WTC11 (cell line): ENCODE measurements around the gene PRKCG.
"Not testable (repeated sequence)": the region's sequence is repeated elsewhere in the genome, so short reads cannot be mapped to it uniquely, and the experiment has no call there.

ENCODE experiments used
- CREB1 ChIP-seq: sonication (generic); formaldehyde crosslinking; IDR thresholded peaks from 2 replicates; pipeline ENCODE4 v1.8.0; 2023; ENCODE audit warnings: mild to moderate bottlenecking, missing genetic modification reagents
- ELF4 ChIP-seq: sonication (generic); formaldehyde crosslinking; IDR thresholded peaks from 2 replicates; pipeline ENCODE4 v1.8.1; 2022; ENCODE audit warnings: low read depth, mild to moderate bottlenecking, moderate library complexity, missing genetic modification reagents
- ETV6 ChIP-seq: sonication (generic); formaldehyde crosslinking; IDR thresholded peaks from 2 replicates; pipeline ENCODE4 v1.8.1; 2022; ENCODE audit warnings: mild to moderate bottlenecking, missing genetic modification reagents
- FOXJ3 ChIP-seq: sonication (generic); formaldehyde crosslinking; IDR thresholded peaks from 2 replicates; pipeline ENCODE4 v1.9.0; 2021; ENCODE audit warnings: missing genetic modification reagents, mild to moderate bottlenecking, borderline replicate concordance
- MYBL2 ChIP-seq: sonication (generic); formaldehyde crosslinking; IDR thresholded peaks from 2 replicates; pipeline ENCODE4 v1.8.1; 2023; ENCODE audit warnings: mild to moderate bottlenecking, moderate library complexity, missing genetic modification reagents
- SP1 ChIP-seq: sonication (generic); formaldehyde crosslinking; conservative IDR thresholded peaks from 2 replicates; pipeline ENCODE4 v1.8.1; 2022; ENCODE audit warnings: missing genetic modification reagents
- ZNF121 ChIP-seq: sonication (generic); formaldehyde crosslinking; IDR thresholded peaks from 2 replicates; pipeline ENCODE4 v1.8.0; 2023; ENCODE audit warnings: missing genetic modification reagents
- ZNF138 ChIP-seq: sonication (generic); formaldehyde crosslinking; conservative IDR thresholded peaks from 2 replicates; pipeline ENCODE4 v1.8.1; 2022; ENCODE audit warnings: mild to moderate bottlenecking, moderate library complexity, missing genetic modification reagents
- ZNF232 ChIP-seq: sonication (generic); formaldehyde crosslinking; IDR thresholded peaks from 2 replicates; pipeline ENCODE4 v1.8.0; 2022; ENCODE audit warnings: mild to moderate bottlenecking, missing genetic modification reagents
- TF ChIP-seq, protein P1 (sequence below): fragments of 200-600 bp; IDR thresholded peaks from 2 replicates; pipeline ENCODE4 v1.8.0; 2022; ENCODE audit warnings: antibody characterized with exemption
- TF ChIP-seq, protein P2 (sequence below): sonication (generic); formaldehyde crosslinking; IDR thresholded peaks from 2 replicates; pipeline ENCODE4 v1.8.1; 2023; ENCODE audit warnings: mild to moderate bottlenecking, missing genetic modification reagents
- TF ChIP-seq, protein P3 (sequence below): sonication (generic); formaldehyde crosslinking; conservative IDR thresholded peaks from 2 replicates; pipeline ENCODE4 v1.8.1; 2022; ENCODE audit warnings: mild to moderate bottlenecking, missing genetic modification reagents
- TF ChIP-seq, protein P4 (sequence below): sonication (generic); formaldehyde crosslinking; IDR thresholded peaks from 2 replicates; pipeline ENCODE4 v1.8.0; 2022; ENCODE audit warnings: mild to moderate bottlenecking, missing genetic modification reagents
- TF ChIP-seq, protein P5 (sequence below): sonication (generic); formaldehyde crosslinking; conservative IDR thresholded peaks from 2 replicates; pipeline ENCODE4 v1.8.1; 2023; ENCODE audit warnings: mild to moderate bottlenecking, low read depth, missing genetic modification reagents, moderate library complexity

DNA sequence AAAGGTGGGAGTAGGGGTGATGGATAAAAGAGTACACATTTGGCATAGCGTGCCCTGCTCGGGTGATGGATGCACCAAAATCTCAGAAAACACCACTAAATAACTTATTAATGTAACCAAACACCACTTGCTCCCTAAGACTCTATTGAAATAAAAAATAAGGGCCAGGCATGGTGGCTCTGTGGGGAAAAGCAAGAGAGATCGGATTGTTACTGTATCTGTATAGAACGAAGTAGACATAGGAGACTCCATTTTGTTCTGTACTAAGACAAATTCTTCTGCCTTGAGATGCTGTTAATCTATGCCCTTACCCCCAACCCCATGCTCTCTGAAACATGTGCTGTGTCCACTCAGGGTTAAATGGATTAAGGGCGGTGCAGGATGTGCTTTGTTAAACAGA is 43.6 kb upstream of the PRKCG start:
- TF ChIP-seq, protein P1, sequence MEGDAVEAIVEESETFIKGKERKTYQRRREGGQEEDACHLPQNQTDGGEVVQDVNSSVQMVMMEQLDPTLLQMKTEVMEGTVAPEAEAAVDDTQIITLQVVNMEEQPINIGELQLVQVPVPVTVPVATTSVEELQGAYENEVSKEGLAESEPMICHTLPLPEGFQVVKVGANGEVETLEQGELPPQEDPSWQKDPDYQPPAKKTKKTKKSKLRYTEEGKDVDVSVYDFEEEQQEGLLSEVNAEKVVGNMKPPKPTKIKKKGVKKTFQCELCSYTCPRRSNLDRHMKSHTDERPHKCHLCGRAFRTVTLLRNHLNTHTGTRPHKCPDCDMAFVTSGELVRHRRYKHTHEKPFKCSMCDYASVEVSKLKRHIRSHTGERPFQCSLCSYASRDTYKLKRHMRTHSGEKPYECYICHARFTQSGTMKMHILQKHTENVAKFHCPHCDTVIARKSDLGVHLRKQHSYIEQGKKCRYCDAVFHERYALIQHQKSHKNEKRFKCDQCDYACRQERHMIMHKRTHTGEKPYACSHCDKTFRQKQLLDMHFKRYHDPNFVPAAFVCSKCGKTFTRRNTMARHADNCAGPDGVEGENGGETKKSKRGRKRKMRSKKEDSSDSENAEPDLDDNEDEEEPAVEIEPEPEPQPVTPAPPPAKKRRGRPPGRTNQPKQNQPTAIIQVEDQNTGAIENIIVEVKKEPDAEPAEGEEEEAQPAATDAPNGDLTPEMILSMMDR: not testable (repeated sequence)
- TF ChIP-seq, protein P2, sequence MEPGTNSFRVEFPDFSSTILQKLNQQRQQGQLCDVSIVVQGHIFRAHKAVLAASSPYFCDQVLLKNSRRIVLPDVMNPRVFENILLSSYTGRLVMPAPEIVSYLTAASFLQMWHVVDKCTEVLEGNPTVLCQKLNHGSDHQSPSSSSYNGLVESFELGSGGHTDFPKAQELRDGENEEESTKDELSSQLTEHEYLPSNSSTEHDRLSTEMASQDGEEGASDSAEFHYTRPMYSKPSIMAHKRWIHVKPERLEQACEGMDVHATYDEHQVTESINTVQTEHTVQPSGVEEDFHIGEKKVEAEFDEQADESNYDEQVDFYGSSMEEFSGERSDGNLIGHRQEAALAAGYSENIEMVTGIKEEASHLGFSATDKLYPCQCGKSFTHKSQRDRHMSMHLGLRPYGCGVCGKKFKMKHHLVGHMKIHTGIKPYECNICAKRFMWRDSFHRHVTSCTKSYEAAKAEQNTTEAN (CRISPR knock-in tag): not testable (repeated sequence)
- TF ChIP-seq FOXJ3 (CRISPR knock-in tag); ZNF138 (CRISPR knock-in tag); ZNF121 (CRISPR knock-in tag); CREB1 (CRISPR knock-in tag); ELF4 (CRISPR knock-in tag); ETV6; MYBL2 (CRISPR knock-in tag); SP1 (CRISPR knock-in tag); ZNF232 (CRISPR knock-in tag): not testable (repeated sequence)
- TF ChIP-seq, protein P3, sequence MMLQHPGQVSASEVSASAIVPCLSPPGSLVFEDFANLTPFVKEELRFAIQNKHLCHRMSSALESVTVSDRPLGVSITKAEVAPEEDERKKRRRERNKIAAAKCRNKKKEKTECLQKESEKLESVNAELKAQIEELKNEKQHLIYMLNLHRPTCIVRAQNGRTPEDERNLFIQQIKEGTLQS (CRISPR knock-in tag): not testable (repeated sequence)
- TF ChIP-seq, protein P4, sequence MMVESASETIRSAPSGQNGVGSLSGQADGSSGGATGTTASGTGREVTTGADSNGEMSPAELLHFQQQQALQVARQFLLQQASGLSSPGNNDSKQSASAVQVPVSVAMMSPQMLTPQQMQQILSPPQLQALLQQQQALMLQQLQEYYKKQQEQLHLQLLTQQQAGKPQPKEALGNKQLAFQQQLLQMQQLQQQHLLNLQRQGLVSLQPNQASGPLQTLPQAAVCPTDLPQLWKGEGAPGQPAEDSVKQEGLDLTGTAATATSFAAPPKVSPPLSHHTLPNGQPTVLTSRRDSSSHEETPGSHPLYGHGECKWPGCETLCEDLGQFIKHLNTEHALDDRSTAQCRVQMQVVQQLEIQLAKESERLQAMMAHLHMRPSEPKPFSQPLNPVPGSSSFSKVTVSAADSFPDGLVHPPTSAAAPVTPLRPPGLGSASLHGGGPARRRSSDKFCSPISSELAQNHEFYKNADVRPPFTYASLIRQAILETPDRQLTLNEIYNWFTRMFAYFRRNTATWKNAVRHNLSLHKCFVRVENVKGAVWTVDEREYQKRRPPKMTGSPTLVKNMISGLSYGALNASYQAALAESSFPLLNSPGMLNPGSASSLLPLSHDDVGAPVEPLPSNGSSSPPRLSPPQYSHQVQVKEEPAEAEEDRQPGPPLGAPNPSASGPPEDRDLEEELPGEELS: not testable (repeated sequence)
- TF ChIP-seq, protein P5, sequence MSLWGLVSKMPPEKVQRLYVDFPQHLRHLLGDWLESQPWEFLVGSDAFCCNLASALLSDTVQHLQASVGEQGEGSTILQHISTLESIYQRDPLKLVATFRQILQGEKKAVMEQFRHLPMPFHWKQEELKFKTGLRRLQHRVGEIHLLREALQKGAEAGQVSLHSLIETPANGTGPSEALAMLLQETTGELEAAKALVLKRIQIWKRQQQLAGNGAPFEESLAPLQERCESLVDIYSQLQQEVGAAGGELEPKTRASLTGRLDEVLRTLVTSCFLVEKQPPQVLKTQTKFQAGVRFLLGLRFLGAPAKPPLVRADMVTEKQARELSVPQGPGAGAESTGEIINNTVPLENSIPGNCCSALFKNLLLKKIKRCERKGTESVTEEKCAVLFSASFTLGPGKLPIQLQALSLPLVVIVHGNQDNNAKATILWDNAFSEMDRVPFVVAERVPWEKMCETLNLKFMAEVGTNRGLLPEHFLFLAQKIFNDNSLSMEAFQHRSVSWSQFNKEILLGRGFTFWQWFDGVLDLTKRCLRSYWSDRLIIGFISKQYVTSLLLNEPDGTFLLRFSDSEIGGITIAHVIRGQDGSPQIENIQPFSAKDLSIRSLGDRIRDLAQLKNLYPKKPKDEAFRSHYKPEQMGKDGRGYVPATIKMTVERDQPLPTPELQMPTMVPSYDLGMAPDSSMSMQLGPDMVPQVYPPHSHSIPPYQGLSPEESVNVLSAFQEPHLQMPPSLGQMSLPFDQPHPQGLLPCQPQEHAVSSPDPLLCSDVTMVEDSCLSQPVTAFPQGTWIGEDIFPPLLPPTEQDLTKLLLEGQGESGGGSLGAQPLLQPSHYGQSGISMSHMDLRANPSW (CRISPR knock-in tag): not testable (repeated sequence)
